ENCODE results near the gene LRP10.
"Not testable (repeated sequence)": the region's sequence is repeated elsewhere in the genome, so short reads cannot be mapped to it uniquely, and the experiment has no call there.

The LRP10 gene

DNA sequence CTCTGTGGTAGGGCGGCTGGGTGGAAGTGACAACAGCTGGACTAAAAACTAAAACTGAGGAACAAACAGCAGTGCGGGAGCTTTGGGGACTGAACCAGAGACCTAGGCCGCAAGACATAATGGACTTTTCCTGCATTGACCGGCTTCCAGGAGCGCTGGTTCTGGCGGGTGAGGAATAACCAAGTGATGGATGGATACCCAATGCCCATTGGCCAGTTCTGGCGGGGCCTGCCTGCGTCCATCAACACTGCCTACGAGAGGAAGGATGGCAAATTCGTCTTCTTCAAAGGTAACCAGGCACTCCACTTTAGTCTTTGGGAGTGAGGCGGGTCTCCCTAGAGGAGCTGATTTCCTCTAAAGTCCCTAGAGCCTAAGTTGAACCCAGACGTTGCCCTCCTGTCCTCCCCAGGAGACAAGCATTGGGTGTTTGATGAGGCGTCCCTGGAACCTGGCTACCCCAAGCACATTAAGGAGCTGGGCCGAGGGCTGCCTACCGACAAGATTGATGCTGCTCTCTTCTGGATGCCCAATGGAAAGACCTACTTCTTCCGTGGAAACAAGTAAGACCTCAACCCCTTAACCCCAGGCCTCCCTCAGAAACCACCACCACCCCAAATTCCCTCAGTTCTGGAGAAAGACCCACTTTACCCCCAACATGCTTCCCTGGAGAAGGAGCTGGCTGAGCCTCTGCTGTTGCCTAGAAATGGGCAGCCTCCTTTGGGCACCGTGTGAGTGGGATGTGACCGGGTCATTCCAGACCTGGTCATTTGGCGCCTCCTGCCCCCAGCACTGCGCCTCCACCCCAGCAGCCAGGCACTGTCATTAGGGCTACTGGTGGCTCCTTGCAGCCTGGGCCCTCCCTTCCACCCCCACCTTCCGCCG is 27.1 kb upstream of the LRP10 start:
- no peak for DNase-seq

GRCh38 chr14:22845103-22845394 is 26.5 kb upstream of the LRP10 start:
- no peak for DNase-seq

DNA sequence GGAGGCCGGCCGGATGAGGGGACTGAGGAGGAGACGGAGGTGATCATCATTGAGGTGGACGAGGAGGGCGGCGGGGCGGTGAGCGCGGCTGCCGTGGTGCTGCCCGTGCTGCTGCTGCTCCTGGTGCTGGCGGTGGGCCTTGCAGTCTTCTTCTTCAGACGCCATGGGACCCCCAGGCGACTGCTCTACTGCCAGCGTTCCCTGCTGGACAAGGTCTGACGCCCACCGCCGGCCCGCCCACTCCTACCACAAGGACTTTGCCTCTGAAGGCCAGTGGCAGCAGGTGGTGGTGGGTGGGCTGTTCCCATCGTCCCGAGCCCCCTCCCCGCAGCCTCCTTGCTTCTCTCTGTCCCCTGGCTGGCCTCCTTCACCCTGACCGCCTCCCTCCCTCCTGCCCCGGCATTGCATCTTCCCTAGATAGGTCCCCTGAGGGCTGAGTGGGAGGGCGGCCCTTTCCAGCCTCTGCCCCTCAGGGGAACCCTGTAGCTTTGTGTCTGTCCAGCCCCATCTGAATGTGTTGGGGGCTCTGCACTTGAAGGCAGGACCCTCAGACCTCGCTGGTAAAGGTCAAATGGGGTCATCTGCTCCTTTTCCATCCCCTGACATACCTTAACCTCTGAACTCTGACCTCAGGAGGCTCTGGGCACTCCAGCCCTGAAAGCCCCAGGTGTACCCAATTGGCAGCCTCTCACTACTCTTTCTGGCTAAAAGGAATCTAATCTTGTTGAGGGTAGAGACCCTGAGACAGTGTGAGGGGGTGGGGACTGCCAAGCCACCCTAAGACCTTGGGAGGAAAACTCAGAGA is 25.5 kb upstream of the LRP10 start:
- no peak for DNase-seq

- DNase-seq: no peak
Observed at GRCh38 chr14:22846811-22847307, 24.7 kb upstream of the LRP10 start.

GRCh38 chr14:22847661-22848341 is 23.7 kb upstream of the LRP10 start:
- peak; percentile 24 for DNase-seq

- peak; percentile 50 for DNase-seq
Observed at GRCh38 chr14:22848351-22849164, 23.0 kb upstream of the LRP10 start.

- no peak for DNase-seq
Observed at GRCh38 chr14:22849212-22849819, 22.2 kb upstream of the LRP10 start.

GRCh38 chr14:22850944-22851764 is 20.4 kb upstream of the LRP10 start:
- DNase-seq: no peak

- not testable (repeated sequence) for DNase-seq
Observed at GRCh38 chr14:22852178-22852577, 19.4 kb upstream of the LRP10 start.

- DNase-seq: no peak
Observed at GRCh38 chr14:22852599-22852939, 19.0 kb upstream of the LRP10 start.

GRCh38 chr14:22852940-22853767 is 18.4 kb upstream of the LRP10 start:
- DNase-seq: peak; percentile 94

DNA sequence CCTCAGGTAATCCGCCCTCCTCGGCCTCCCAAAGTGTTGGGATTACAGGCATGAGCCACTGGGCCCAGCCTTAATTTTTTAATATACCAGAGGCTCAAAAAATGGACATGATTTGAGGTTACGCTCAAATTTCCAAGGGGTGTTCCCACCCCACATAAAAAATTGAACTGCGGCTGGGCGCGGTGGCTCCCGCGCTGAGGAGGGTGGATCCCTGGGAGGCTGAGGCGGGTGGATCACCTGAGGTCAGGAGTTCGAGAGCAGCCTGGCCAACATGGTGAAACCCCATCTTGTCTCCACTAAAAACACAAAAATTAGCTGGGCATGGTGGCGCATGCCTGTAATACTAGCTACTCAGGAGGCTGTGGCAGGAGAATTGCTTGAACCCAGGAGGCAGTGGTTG is 17.2 kb upstream of the LRP10 start:
- not testable (repeated sequence) for DNase-seq

DNA sequence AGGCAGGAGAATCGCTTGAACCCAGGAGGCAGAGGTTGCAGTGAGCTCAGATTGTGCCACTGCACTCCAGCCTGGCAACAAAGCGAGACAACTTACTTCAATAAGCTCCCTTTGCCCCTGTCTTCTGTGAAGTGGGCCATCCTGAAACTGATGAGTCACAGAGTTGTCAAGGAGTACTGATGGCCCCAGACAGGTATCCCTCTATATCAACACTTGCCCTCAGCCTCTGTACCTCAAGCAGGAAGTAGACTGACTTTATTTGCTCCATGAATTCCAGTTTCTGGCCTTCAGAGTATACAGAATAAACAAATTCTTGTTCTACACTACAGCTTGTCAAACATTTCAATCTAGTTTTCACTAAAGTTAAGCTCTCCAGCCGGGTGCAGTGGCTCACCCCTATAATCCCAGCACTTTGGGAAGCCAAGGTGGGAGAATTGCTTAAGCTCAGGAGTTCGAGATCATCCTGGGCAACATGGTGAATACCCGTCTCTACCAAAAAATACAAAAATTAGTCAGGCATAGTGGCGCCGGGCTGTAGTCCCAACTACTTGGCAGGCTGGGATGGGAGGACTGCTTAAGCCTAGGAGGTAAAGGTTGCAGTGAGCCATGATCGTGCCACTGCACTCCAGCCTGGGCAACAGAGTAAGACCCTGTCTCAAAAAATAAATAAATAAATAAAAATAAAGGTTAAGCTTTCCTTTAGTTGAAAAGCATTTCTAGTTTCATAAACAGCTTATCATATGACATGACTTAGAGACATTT is 16.4 kb upstream of the LRP10 start:
- no peak for DNase-seq

DNA sequence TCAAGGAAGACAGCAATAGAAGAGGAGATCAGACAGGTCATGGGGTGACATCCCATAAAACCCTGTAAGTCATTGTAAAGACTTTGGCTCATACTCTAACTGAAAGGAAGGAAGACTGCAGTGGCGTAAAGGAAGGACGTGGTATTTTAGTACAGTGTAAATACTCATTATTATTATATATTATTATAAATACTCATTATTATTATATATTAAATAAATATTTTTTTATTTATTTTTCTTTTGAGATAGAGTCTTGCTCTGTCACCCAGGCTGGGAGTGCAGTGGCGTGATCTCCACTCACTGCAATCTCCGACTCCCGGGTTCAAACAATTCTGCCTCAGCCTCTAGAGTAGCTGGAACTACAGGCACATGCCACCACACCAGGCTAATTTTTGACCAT is 15.1 kb upstream of the LRP10 start:
- no peak for DNase-seq

DNA sequence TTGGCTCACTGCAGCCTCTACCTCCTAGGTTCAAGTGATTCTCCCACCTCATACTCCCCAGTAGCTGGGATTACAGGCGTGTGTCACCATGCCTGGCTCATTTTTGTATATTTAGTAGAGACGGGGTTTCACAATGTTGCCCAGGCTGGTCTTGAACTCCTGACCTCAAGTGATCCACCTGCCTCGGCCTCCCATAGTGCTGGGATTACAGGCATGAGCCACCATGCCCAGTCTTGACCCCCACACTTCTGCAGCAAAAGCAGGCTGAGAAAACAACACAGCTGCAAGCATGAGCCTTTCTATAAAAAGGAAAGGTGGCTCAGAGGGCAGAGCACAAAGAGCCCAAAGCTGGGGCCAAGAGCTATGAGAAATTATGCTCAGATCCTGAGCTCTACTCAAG is 11.2 kb upstream of the LRP10 start:
- DNase-seq: not testable (repeated sequence)

- no peak for DNase-seq
Observed at GRCh38 chr14:22861651-22862050, 9.9 kb upstream of the LRP10 start.

GRCh38 chr14:22864979-22865378 is 6.6 kb upstream of the LRP10 start:
- no peak for DNase-seq

- no peak for DNase-seq
Observed at GRCh38 chr14:22865424-22866405, 5.8 kb upstream of the LRP10 start.

All from retina (tissue), 1 donor.